ENCODE data around the gene WBP2. TPM values are rescaled to one million over a fixed set of nuclear protein-coding genes. Genes with fewer than 3 reads are reported as not detected.

Gene WBP2
- total and polyA plus RNA-seq, 2 of the 13 experiments (the other 11 are each of a cell fraction or from before 2014, with no cell fraction given): 29.2 to 29.5 TPM

- TF ChIP-seq ZHX1 (CRISPR knock-in tag; IDR thresholded peaks at IDR 0.05; ENCODE audit: low read depth) (peak; percentile 84; the same call in 1 of the 2 replicates), ZNF883 (CRISPR knock-in tag; IDR thresholded peaks at IDR 0.05; ENCODE audit: not compliant biosample characterization) (no peak), MEIS1 (CRISPR knock-in tag; IDR thresholded peaks at IDR 0.05; ENCODE audit: borderline replicate concordance) (0 out of 2 replicates have a peak, but pooled peaks have one; percentile 29), PBX3 (CRISPR knock-in tag; IDR thresholded peaks at IDR 0.05; ENCODE audit: borderline replicate concordance) (no peak), CEBPB (IDR thresholded peaks at IDR 0.05; ENCODE audit: borderline replicate concordance, low read depth, low read length) (peak; percentile 82), HHEX (CRISPR knock-in tag; IDR thresholded peaks at IDR 0.05) (no peak), ATF3 (CRISPR knock-in tag; IDR thresholded peaks at IDR 0.05) (peak; percentile 85), HNF1B (CRISPR knock-in tag; IDR thresholded peaks at IDR 0.05) (peak; percentile 53; the same call in 1 of the 2 replicates), NR0B2 (CRISPR knock-in tag; IDR thresholded peaks at IDR 0.05) (no peak), TRAFD1 (CRISPR knock-in tag; IDR thresholded peaks at IDR 0.05; ENCODE audit: borderline replicate concordance) (no peak), ZNF468 (CRISPR knock-in tag; IDR thresholded peaks at IDR 0.05) (no peak), ZNF746 (CRISPR knock-in tag; IDR thresholded peaks at IDR 0.05) (peak; percentile 73; the same call in 1 of the 2 replicates), ZKSCAN8 (CRISPR knock-in tag; IDR thresholded peaks at IDR 0.05; ENCODE audit: borderline replicate concordance) (0 out of 2 replicates have a peak, but pooled peaks have one; percentile 20), ELF4 (CRISPR knock-in tag; IDR thresholded peaks at IDR 0.05; ENCODE audit: borderline replicate concordance) (no peak), SRY (CRISPR knock-in tag; IDR thresholded peaks at IDR 0.05) (peak; percentile 36; the same call in 1 of the 2 replicates), ZNF296 (CRISPR knock-in tag; conservative IDR thresholded peaks at IDR 0.05) (no peak), PCBP2 (optimal IDR thresholded peaks at IDR 0.05; ENCODE audit: low read depth, low read length, poor library complexity, severe bottlenecking) (peak; percentile 63), CBX5 (CRISPR knock-in tag; IDR thresholded peaks at IDR 0.05; ENCODE audit: borderline replicate concordance) (no peak)
Measured at GRCh38 chr17:75869282-75870141, 14.4 kb upstream of the WBP2 start (continued).

Data from HepG2 (cell line).